Measurements from ENCODE around the gene ZNF587. TPM values are rescaled to one million over a fixed set of nuclear protein-coding genes. Genes with fewer than 3 reads are reported as not detected.
"Not testable (repeated sequence)": the region's sequence is repeated elsewhere in the genome, so short reads cannot be mapped to it uniquely, and the experiment has no call there.

The ZNF587 gene
- total RNA-seq (2021; ENCODE audit: unreplicated experiment) (25.9 TPM), Bru-seq, nascent RNA (percentile 90 among the genes with signal in this experiment), BruChase-seq, experiment 1, labeled RNA remaining after a 6-hour chase (percentile 97 among the genes with signal in this experiment), BruChase-seq, experiment 2, labeled RNA remaining after a 2-hour chase (percentile 98 among the genes with signal in this experiment)
- 6.5 and 9.4 TPM in 2 replicates for polyA plus RNA-seq (2012)
- long read RNA-seq, full-length matches to known transcripts, result 1 of 3 reads
- long read RNA-seq, partial matches to known transcripts, result 0 of 3 reads
- long read RNA-seq, other reads (novel, unspliced or antisense), result 2 of 3 reads

- CTCF ChIA-PET, result not testable (repeated sequence)
- H3K79me2 ChIP-seq (ENCODE audit: insufficient read depth, low read length), result peaks cover 77% of the 10 kb centered on the region
- TF ChIP-seq ELF1 (IDR thresholded peaks at IDR 0.05; ENCODE audit: borderline replicate concordance, low read depth) (peak; percentile 72), POLR2AphosphoS5 (IDR thresholded peaks at IDR 0.05; ENCODE audit: low read depth, low read length) (peak; percentile 61; the same call in 1 of the 2 replicates), MAX (IDR thresholded peaks at IDR 0.05) (peak; percentile 48; the same call in 1 of the 2 replicates), SP1 (IDR thresholded peaks at IDR 0.05; ENCODE audit: low read depth) (peak; percentile 75)
Measured at GRCh38 chr19:57849666-57850473, at the start of gene ZNF587. ZNF587 (plus strand) TSS chr19:57849859; CDS start chr19:57850039, 180 bp downstream.

DNA sequence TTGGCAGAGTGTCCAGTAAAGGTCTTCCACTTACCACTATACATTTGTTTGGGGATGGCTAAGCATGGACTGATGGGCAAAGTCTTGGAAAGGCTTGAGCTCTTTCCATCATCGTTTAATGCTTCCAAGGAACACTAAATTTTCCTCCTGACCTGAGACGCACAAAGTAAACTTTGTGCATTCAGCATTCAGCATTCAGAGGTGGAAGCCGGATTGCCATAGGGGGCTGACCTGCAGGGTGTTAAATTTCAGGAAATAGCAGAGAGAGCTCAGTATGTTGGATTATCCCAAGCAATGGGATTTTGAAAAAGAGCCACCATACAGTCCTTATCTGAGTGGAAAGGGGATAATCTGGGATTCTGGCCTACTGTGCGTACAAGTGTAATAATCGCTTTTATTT, 49.0 kb upstream of the ZNF587 start:
- DNase-seq (ENCODE audit: low read depth, low spot score) (no peak), ATAC-seq (no peak)
- H3K27ac ChIP-seq (ENCODE audit: low read depth, low read length), result no peak overlapping the region
- no peaks in the 10 kb centered on the region for H4K20me1 ChIP-seq (ENCODE audit: insufficient read depth)
- H3K4me1 ChIP-seq (ENCODE audit: control insufficient read depth in 1 of 2, insufficient read depth in 2 of 2, low read length in 2 of 2), result peaks cover 9 to 20% of the 10 kb centered on the region in 2 experiments; a peak in 3 of 4 replicates
- no peaks in the 10 kb centered on the region for H3K9me3 ChIP-seq (ENCODE audit: control insufficient read depth in 1 of 2, insufficient read depth in 1 of 2, low read depth in 1 of 2, low read length in 2 of 2)
- ChIA-PET POLR2A (no interaction called here), RAD21 (ENCODE audit: low non-redundant PET in 1 of 2, low total read pairs in 2 of 2, uncharacterized antibody in 2 of 2, unreplicated experiment in 2 of 2) (no interaction called here), CTCF (no interaction called here)
- no peaks in the 10 kb centered on the region for H3K36me3 ChIP-seq (ENCODE audit: control insufficient read depth in 1 of 2, insufficient read depth in 2 of 2, low read length in 2 of 2)
- no peak overlapping the region for H3K4me2 ChIP-seq (ENCODE audit: low read length)
- H3K9me2 ChIP-seq (ENCODE audit: insufficient read depth), result no peaks in the 10 kb centered on the region
- H3K79me2 ChIP-seq (ENCODE audit: insufficient read depth, low read length), result no peaks in the 10 kb centered on the region
- H3K4me3 ChIP-seq (replicated peaks in 1 of 2; ENCODE audit: low read depth in 1 of 2, low read length in 2 of 2), result no peak overlapping the region
- H2AFZ ChIP-seq (ENCODE audit: low read depth, low read length, poor library complexity, severe bottlenecking), result no peak overlapping the region
- no TSS peak for BruUV-seq (replicated peaks)
- no peak overlapping the region for H3K9ac ChIP-seq (ENCODE audit: low read length)
- H3K27me3 ChIP-seq (ENCODE audit: insufficient read depth, low read length), result no peaks in the 10 kb centered on the region
- intact Hi-C loops (cut with micrococcal nuclease), result loop anchor here (5.0 kb wide), 1 partner anchor 53 kb away; the partner anchor contains the start of gene ZNF776
- no peak for TF ChIP-seq MAX (IDR thresholded peaks at IDR 0.05)
- no peak for TF ChIP-seq ZFX (IDR thresholded peaks at IDR 0.05)
- no peak for TF ChIP-seq ZNF274 (IDR thresholded peaks at IDR 0.05; ENCODE audit: low read depth, low read length)
- no peak for TF ChIP-seq SIN3A (IDR thresholded peaks at IDR 0.05; ENCODE audit: low read depth)
- no peak for TF ChIP-seq ATF3 (IDR thresholded peaks at IDR 0.05)
- TF ChIP-seq ELF1 (IDR thresholded peaks at IDR 0.05; ENCODE audit: borderline replicate concordance, low read depth), result no peak
- no peak for TF ChIP-seq REST (IDR thresholded peaks at IDR 0.05; ENCODE audit: low read depth)
- TF ChIP-seq EZH2 (IDR thresholded peaks at IDR 0.05), result no peak

More at GRCh38 chr19:57849666-57850473, at the start of gene ZNF587:
- BruUV-seq (replicated peaks), result TSS peak; percentile 78
- H3K4me1 ChIP-seq (ENCODE audit: control insufficient read depth in 1 of 2, insufficient read depth in 2 of 2, low read length in 2 of 2); RAD21 ChIA-PET (ENCODE audit: low non-redundant PET in 1 of 2, low total read pairs in 2 of 2, uncharacterized antibody in 2 of 2, unreplicated experiment in 2 of 2); intact Hi-C loops (cut with micrococcal nuclease); H3K27me3 ChIP-seq (ENCODE audit: insufficient read depth, low read length); H3K9me3 ChIP-seq (ENCODE audit: control insufficient read depth in 1 of 2, insufficient read depth in 1 of 2, low read depth in 1 of 2, low read length in 2 of 2); H3K36me3 ChIP-seq (ENCODE audit: control insufficient read depth in 1 of 2, insufficient read depth in 2 of 2, low read length in 2 of 2); H2AFZ ChIP-seq (ENCODE audit: low read depth, low read length, poor library complexity, severe bottlenecking); H4K20me1 ChIP-seq (ENCODE audit: insufficient read depth); H3K9me2 ChIP-seq (ENCODE audit: insufficient read depth); POLR2A ChIA-PET: not testable (repeated sequence)
- ATAC-seq (peak; percentile 99), DNase-seq (ENCODE audit: low read depth, low spot score) (peak; percentile 64)
- H3K9ac ChIP-seq (ENCODE audit: low read length), result peak within 1 kb of the TSS; percentile 88
- peak within 1 kb of the TSS; percentile 81 to 85 for H3K4me3 ChIP-seq (replicated peaks in 1 of 2; ENCODE audit: low read depth in 1 of 2, low read length in 2 of 2)
- H3K27ac ChIP-seq (ENCODE audit: low read depth, low read length), result peak within 1 kb of the TSS; percentile 39; the same call in 1 of the 2 replicates
- peak within 1 kb of the TSS; percentile 83 for H3K4me2 ChIP-seq (ENCODE audit: low read length)

Data from HCT116 (cell line).